ENCODE measurements around the gene ATG7.
"Not testable (repeated sequence)": the region's sequence is repeated elsewhere in the genome, so short reads cannot be mapped to it uniquely, and the experiment has no call there.

ATG7 gene

GRCh38 chr3:11390411-11391131, 118.4 kb downstream of the ATG7 start:
- no peak for DNase-seq (ENCODE audit: low read depth)

GRCh38 chr3:11391174-11391879, 119.1 kb downstream of the ATG7 start:
- DNase-seq (ENCODE audit: low read depth): no peak

- DNase-seq (ENCODE audit: low read depth): no peak
Observed at GRCh38 chr3:11392014-11392859, 120.0 kb downstream of the ATG7 start.

GRCh38 chr3:11392860-11393114, 120.6 kb downstream of the ATG7 start:
- no peak for DNase-seq (ENCODE audit: low read depth)

GRCh38 chr3:11393401-11393800, 121.2 kb downstream of the ATG7 start:
- DNase-seq (ENCODE audit: low read depth): no peak

- DNase-seq (ENCODE audit: low read depth): no peak
Observed at GRCh38 chr3:11394392-11394791, 122.2 kb downstream of the ATG7 start.

GRCh38 chr3:11400213-11400612, 128.0 kb downstream of the ATG7 start:
- no peak for DNase-seq (ENCODE audit: low read depth)

- DNase-seq (ENCODE audit: low read depth): no peak
Observed at GRCh38 chr3:11401434-11401833, 129.2 kb downstream of the ATG7 start.

- no peak for DNase-seq (ENCODE audit: low read depth)
Observed at GRCh38 chr3:11405323-11405722, 133.1 kb downstream of the ATG7 start.

- no peak for DNase-seq (ENCODE audit: low read depth)
Observed at GRCh38 chr3:11407644-11408043, 135.4 kb downstream of the ATG7 start.

GRCh38 chr3:11408324-11408859, 136.2 kb downstream of the ATG7 start:
- DNase-seq (ENCODE audit: low read depth): not testable (repeated sequence)

GRCh38 chr3:11410564-11410963, 138.4 kb downstream of the ATG7 start:
- DNase-seq (ENCODE audit: low read depth): no peak

GRCh38 chr3:11411956-11412355, 139.8 kb downstream of the ATG7 start:
- DNase-seq (ENCODE audit: low read depth): no peak

- DNase-seq (ENCODE audit: low read depth): no peak
Observed at GRCh38 chr3:11413071-11413470, 140.9 kb downstream of the ATG7 start.

GRCh38 chr3:11415099-11415498, 142.9 kb downstream of the ATG7 start:
- no peak for DNase-seq (ENCODE audit: low read depth)

GRCh38 chr3:11420066-11420465, 147.9 kb downstream of the ATG7 start:
- no peak for DNase-seq (ENCODE audit: low read depth)

GRCh38 chr3:11422291-11422690, 150.1 kb downstream of the ATG7 start:
- no peak for DNase-seq (ENCODE audit: low read depth)

- no peak for DNase-seq (ENCODE audit: low read depth)
Observed at GRCh38 chr3:11423868-11424267, 151.7 kb downstream of the ATG7 start.

GRCh38 chr3:11424277-11424676, 152.1 kb downstream of the ATG7 start:
- no peak for DNase-seq (ENCODE audit: low read depth)

GRCh38 chr3:11430207-11430606, 158.0 kb downstream of the ATG7 start:
- DNase-seq (ENCODE audit: low read depth): no peak

- no peak for DNase-seq (ENCODE audit: low read depth)
Observed at GRCh38 chr3:11430624-11431023, 158.4 kb downstream of the ATG7 start.

- no peak for DNase-seq (ENCODE audit: low read depth)
Observed at GRCh38 chr3:11431319-11431718, 159.1 kb downstream of the ATG7 start.

- no peak for DNase-seq (ENCODE audit: low read depth)
Observed at GRCh38 chr3:11434017-11434526, 161.9 kb downstream of the ATG7 start.
